Fibroblast of pulmonary artery (primary cell): ENCODE measurements around the gene DEXI.

Experiments
- DNase-seq: peaks from one replicate; pipeline ENCODE4 v3.0.0-alpha.2; 2010; ENCODE audit warnings: low read depth
- H3K4me3 ChIP-seq: replicated peaks from 2 replicates; pipeline ENCODE4 v1.5.1; 2011; ENCODE audit warnings: low read depth, mild to moderate bottlenecking, control low read depth, low read length, moderate library complexity
- CTCF ChIP-seq: IDR thresholded peaks from 2 replicates; pipeline ENCODE4 v1.5.1; 2011; ENCODE audit warnings: mild to moderate bottlenecking, control low read depth, low read length, inconsistent platforms; ENCODE audit errors: missing control alignments

DEXI gene

DNA sequence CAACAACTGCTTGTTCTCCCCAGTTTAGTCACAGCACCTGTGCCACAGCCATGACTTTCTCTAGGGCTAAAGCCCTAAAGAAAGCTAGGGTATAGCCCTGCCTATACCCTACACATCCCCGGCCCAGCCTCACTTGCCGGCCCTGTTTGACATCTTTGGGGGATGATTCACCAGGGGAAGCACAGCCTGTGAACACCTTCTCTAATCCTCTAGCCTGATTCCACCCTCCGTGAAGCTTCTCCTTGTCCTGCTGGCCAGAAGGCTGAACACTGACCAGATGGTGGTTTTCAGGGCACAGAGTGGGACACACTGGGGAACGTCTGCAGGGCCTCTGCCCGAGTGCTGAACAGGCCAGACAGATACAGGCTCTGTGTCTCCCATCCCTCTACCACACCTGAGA is 8.1 kb upstream of the DEXI start:
- H3K4me3 ChIP-seq: no peak overlapping the region
- no peak for DNase-seq
- TF ChIP-seq CTCF: no peak

- H3K4me3 ChIP-seq: no peak overlapping the region
- TF ChIP-seq CTCF: no peak
- DNase-seq: peak; percentile 39
Measured at GRCh38 chr16:10949424-10949970, 7.2 kb upstream of the DEXI start.

- DNase-seq: no peak
- no peak overlapping the region for H3K4me3 ChIP-seq
- no peak for TF ChIP-seq CTCF
Measured at GRCh38 chr16:10947211-10947787, 5.0 kb upstream of the DEXI start.

GRCh38 chr16:10946308-10946707 is 4.0 kb upstream of the DEXI start:
- no peak overlapping the region for H3K4me3 ChIP-seq
- no peak for TF ChIP-seq CTCF
- DNase-seq: no peak

DNA sequence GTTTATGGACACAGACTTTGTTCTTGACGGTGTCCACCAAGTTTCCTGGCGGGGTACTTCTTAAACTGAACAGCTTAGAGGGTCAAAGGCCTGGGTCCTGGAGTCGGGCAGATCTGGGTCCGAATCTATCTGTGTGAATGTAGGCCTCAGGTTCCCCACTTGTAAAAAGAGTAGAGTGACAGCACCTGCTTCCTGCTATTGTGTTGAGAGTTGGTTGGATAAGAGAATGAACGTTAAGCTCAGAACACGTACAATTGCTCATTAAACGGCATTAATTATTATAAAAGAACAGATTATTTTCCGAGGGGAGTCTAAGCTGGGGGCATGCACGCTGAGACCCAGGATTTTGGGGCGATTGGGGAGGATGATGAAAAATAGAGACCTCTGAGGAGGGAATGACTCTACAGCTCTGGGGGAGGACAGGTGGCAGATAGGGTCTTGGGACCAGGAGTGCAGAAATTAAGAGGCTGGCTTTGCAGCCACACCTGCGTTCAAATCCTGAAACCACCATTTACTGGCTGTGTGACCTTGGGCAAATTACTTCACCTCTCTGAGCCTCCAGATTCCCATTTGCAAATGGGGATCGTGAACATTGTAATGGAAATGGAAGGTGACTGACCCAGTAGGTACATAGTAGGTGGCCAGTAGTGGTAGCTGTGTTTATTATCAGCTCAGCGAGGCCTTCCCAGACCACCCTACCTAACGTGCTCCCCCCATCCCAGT is 3.0 kb upstream of the DEXI start:
- no peak for DNase-seq
- H3K4me3 ChIP-seq: peak overlapping the region; percentile 89
- no peak for TF ChIP-seq CTCF

- peak within 1 kb of the TSS; percentile 89 for H3K4me3 ChIP-seq
- DNase-seq: peak; percentile 97
- TF ChIP-seq CTCF: no peak
Measured at GRCh38 chr16:10944249-10945064, 2.2 kb upstream of the DEXI start, which contains the start of gene CLEC16A. CLEC16A (plus strand) TSS chr16:10944564; CDS start chr16:10944718, 154 bp downstream.
